NCI-H524 treated with DMSO at 0.1 percent for 48 hours (cell line): ENCODE data around the gene TRAF3.

ENCODE experiments used
- DNase-seq: peaks from one replicate; lab custom pipeline; 2025; lab: John Stamatoyannopoulos, UW

The TRAF3 gene

DNA sequence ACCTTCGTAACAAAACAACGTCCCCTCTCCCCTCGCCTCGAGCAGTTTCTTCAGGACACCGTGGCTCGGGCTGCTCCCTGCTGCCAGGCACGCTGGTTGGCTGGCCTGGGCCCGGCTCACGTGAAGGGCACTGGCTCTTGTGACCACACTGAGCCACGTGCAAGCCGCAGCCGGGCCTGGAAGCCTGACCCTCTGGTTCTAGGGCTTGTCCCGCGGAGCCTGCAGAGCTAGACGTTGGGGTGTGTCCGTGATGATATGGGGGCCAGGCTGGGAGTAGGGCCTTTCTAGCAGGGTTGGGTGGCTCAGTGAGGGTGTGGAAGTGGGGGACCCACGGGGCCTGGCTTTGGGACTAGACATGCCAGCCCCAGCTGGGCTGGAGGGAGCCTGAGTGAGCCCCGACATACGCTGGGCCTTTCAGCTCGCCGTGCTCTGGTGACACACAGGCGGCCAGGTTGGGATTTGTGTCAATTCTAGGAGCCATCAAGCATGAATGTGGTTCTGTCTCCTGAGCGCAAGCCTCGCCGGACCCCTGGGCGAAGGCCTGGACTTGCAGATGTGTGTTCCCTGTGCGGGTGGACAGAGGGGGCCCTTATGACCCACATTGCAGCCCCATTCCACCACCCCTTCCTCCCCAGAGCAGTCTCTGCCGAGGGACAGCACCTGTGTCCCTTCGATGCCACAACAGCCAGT lies 131.7 kb downstream of the TRAF3 start:
- no peak for DNase-seq

- no peak for DNase-seq
These were observed 132.2 kb downstream of the TRAF3 start for GRCh38 chr14:102909462-102909861.

- DNase-seq = no peak
These were observed 132.7 kb downstream of the TRAF3 start for GRCh38 chr14:102909911-102910310.

- DNase-seq = no peak
These were observed 133.2 kb downstream of the TRAF3 start for GRCh38 chr14:102910442-102910841.

DNA sequence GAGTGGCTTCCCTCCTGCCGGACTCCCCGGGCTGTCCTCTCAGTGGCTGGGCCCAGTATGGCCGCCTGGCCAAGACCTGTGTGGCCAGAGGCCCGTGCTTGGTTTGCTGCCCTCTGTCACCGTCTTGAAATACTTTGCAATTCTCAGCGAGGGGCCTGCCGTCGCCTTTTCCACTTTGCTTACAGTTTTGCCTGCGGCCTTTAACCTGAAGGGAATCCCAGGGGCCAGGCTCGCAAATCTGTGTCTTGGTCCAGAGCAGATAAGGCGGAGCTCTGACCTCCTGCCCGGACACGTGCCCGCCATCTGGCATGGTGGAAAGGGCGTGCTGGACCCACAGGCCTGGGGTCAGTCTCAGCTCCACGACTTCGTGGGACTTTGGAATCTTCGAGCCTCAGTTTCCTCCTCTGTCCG lies 134.3 kb downstream of the TRAF3 start:
- no peak for DNase-seq

- no peak for DNase-seq
These were observed 134.9 kb downstream of the TRAF3 start for GRCh38 chr14:102911991-102912761.

DNA sequence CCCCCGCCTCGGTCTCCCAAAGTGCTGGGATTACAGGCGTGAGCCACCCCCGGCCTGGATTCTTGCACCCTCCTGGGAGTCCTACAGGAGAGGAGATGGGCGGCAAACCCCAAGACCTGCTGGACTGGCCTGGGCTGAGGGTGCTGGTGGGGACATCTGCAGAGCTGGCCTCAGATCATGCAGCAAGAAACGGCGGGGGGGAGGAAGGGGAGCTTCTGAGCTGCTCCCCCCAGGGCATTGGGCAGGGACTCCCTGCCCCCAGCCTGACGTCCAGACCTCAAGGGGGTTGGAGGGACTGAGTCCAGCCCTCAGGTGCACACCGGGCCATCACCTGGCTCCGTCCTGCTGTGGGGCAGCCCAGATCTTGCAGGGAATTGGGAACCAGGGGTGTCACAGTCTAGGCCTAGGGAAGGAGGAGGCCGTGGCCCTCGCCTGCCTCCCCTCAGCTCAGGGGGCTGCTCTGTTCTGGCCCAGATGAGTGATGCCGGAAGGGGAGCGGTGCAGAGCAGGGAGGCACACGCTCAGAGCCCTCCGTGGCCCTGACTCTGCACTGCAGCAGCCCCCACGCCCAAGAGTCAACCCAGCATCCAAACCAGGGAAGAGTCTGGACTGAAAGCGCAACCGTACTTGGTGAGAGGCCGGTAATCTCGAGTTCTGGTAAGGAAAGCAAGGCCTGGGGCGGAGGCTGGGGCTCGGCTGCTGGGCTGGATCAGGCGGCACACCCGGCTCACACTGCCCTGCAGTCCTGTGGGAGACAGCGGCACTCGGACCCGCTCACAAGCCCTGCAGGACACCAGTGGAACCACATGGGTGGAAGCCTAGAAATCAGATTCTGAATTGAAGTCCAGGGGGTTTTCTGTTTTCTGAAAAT lies 136.3 kb downstream of the TRAF3 start:
- DNase-seq = no peak

GRCh38 chr14:102914474-102915291 lies 137.4 kb downstream of the TRAF3 start:
- DNase-seq = no peak

DNA sequence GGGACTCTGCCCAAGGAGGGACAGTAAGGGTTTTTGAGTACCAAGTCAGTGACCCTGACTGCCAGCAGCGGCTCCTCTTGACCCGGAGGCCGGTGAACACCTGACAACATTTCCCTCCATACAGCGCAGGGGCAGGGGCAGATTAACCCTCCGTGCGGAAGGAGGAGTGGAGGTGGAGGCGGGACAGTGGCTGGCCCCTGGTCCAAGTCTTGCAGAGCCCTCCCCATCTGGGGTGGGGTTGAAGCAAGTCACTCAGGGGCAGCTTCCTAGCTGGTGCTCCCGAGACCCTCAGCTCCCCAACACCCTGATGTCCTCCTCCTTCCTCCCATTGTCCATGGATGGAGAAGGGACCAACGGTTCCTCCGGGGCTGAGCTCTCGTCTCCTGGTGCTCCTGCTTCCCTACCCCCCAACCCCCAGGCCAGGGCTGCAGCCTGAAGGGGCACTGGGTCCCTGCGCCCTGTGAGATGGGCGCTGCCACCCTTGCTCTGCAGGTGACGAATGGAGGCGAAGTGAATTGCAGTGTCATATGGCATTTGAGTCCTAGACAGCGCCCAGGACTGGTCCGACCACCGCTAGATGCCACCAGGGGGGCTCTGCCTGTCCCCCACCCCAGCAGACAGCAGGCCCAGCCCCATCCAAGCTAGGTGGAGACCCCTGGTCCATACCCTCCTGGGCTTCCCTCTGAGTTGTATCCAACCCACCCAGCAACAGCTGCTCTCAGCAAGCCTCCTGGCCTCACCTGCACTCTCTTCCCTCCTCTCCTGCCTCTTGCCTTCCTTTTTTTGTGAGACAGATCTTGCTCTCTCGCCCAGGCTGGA lies 138.3 kb downstream of the TRAF3 start:
- no peak for DNase-seq

DNA sequence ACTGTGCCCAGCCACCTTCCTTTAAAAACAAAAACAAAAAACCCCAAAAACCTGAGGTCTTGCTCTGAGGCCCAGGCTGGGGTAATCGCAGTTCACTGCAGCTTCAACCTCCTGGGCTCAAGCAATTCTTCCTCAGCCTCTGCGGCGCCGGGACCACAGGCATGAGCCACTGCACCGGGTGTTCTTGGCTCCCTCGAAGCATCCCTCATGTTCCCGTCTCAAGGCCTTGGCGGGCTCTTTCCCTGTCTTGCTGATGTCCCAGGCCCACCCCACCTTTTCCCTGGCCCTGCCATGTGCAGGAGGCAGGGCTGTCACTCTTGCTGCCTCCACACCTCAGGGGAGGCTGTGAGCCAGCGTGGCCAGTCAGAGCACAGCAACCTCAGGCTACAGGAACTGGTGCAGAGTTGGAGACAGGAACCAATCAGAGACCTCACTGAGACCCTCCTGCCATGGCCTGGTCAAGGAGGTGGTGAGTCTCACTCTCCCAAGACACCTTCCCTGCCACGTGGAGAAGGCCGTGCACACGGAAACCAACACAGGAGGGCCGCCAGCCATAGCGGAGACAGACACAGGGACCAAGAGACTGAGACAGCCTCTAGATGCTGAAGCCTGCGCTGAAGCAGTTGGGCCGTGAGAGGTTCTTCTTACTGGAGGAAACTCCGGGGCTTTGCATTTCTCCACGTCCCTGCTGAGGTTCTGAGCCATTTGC lies 139.3 kb downstream of the TRAF3 start:
- DNase-seq = no peak

- no peak for DNase-seq
These were observed 139.8 kb downstream of the TRAF3 start for GRCh38 chr14:102917056-102917385.

- DNase-seq = no peak
These were observed 140.4 kb downstream of the TRAF3 start for GRCh38 chr14:102917469-102918211.

GRCh38 chr14:102918438-102918837 lies 141.2 kb downstream of the TRAF3 start:
- DNase-seq = no peak

- DNase-seq = no peak
These were observed 143.2 kb downstream of the TRAF3 start for GRCh38 chr14:102920273-102920997.

DNA sequence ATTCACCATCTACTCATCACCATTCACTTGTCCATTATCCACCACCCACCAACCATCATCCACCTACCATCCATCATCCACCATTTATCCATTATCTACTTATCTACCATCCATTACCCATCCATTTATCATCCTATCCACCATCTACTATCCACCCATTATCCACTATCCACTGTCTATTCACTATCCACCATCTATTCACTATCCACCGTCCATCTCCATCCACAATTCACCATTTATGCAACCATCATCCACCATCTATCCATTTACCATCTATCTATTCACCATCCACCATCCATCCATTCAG lies 143.7 kb downstream of the TRAF3 start:
- DNase-seq = no peak

- DNase-seq = no peak
These were observed 145.4 kb downstream of the TRAF3 start, which contains the start of gene AMN for GRCh38 chr14:102922490-102923200. Gene AMN (plus strand): TSS chr14:102922663. CDS start chr14:102922689, 26 bp downstream.

- DNase-seq = no peak
These were observed 146.1 kb downstream of the TRAF3 start for GRCh38 chr14:102923201-102923924.
